Dendritic cell treated with granulocyte-macrophage colony-stimulating factor and Interleukin-4, amounts not matched to agents 40 ng/mL and 50 ng/mL, for 4 days (primary cell): ENCODE measurements around the gene PTPN3.

Source experiments
- H3K27ac Mint-ChIP-seq: one replicate; pipeline ENCODE4 v1.8.0; 2022; ENCODE audit warnings: mild to moderate bottlenecking, mixed read lengths
- H3K27me3 Mint-ChIP-seq: one replicate; pipeline ENCODE4 v1.8.0; 2022; ENCODE audit warnings: mild to moderate bottlenecking, mixed read lengths
- H3K36me3 Mint-ChIP-seq: one replicate; pipeline ENCODE4 v1.8.0; 2022; ENCODE audit warnings: low read depth, mixed read lengths
- H3K4me1 Mint-ChIP-seq: one replicate; pipeline ENCODE4 v1.8.0; 2022; ENCODE audit warnings: low read depth, mixed read lengths
- H3K4me3 Mint-ChIP-seq: one replicate; pipeline ENCODE4 v1.8.0; 2022; ENCODE audit warnings: mild to moderate bottlenecking, moderate library complexity, mixed read lengths
- H3K9me3 Mint-ChIP-seq: one replicate; pipeline ENCODE4 v1.8.0; 2022; ENCODE audit warnings: mixed read lengths
- intact Hi-C: fragments of 100-400 bp; cut with micrococcal nuclease; formaldehyde crosslinking; loops from one replicate; pipeline ENCODE4 v1.15.0; 2022

PTPN3 gene

GRCh38 chr9:109496218-109496617 is 1.9 kb downstream of the PTPN3 start:
- no peak overlapping the region for H3K27ac Mint-ChIP-seq
- peaks cover 79% of the 10 kb centered on the region for H3K27me3 Mint-ChIP-seq
- H3K4me1 Mint-ChIP-seq, result no peaks in the 10 kb centered on the region
- H3K9me3 Mint-ChIP-seq, result no peaks in the 10 kb centered on the region
- no peak overlapping the region for H3K4me3 Mint-ChIP-seq
- no peaks in the 10 kb centered on the region for H3K36me3 Mint-ChIP-seq
- intact Hi-C loops, result no loop called here

GRCh38 chr9:109493648-109494047 is 4.5 kb downstream of the PTPN3 start:
- H3K27ac Mint-ChIP-seq, result no peak overlapping the region
- H3K9me3 Mint-ChIP-seq, result no peaks in the 10 kb centered on the region
- no peak overlapping the region for H3K4me3 Mint-ChIP-seq
- intact Hi-C loops, result no loop called here
- H3K36me3 Mint-ChIP-seq, result no peaks in the 10 kb centered on the region
- no peaks in the 10 kb centered on the region for H3K4me1 Mint-ChIP-seq
- peaks cover 66% of the 10 kb centered on the region for H3K27me3 Mint-ChIP-seq

GRCh38 chr9:109491590-109491989 is 6.5 kb downstream of the PTPN3 start:
- H3K36me3 Mint-ChIP-seq, result no peaks in the 10 kb centered on the region

GRCh38 chr9:109488791-109489492 is 9.2 kb downstream of the PTPN3 start:
- Mint-ChIP-seq H3K4me3 (no peak overlapping the region), H3K36me3 (no peaks in the 10 kb centered on the region), H3K9me3 (no peaks in the 10 kb centered on the region), H3K27ac (no peak overlapping the region), H3K4me1 (no peaks in the 10 kb centered on the region), H3K27me3 (peaks cover 55% of the 10 kb centered on the region)
- intact Hi-C loops, result no loop called here

More at GRCh38 chr9:109491590-109491989, 6.5 kb downstream of the PTPN3 start:
- Mint-ChIP-seq H3K9me3 (no peaks in the 10 kb centered on the region), H3K27me3 (peaks cover 61% of the 10 kb centered on the region), H3K4me1 (no peaks in the 10 kb centered on the region), H3K27ac (no peak overlapping the region), H3K4me3 (no peak overlapping the region)
- intact Hi-C loops, result no loop called here

GRCh38 chr9:109488351-109488750 is 9.8 kb downstream of the PTPN3 start:
- no peaks in the 10 kb centered on the region for H3K9me3 Mint-ChIP-seq
- peaks cover 53% of the 10 kb centered on the region for H3K27me3 Mint-ChIP-seq
- no peaks in the 10 kb centered on the region for H3K4me1 Mint-ChIP-seq
- intact Hi-C loops, result no loop called here
- H3K27ac Mint-ChIP-seq, result no peak overlapping the region
- H3K4me3 Mint-ChIP-seq, result no peak overlapping the region
- no peaks in the 10 kb centered on the region for H3K36me3 Mint-ChIP-seq

- no peaks in the 10 kb centered on the region for H3K36me3 Mint-ChIP-seq
- peaks cover 56% of the 10 kb centered on the region for H3K27me3 Mint-ChIP-seq
- H3K4me1 Mint-ChIP-seq, result no peaks in the 10 kb centered on the region
- H3K4me3 Mint-ChIP-seq, result no peak overlapping the region
- H3K27ac Mint-ChIP-seq, result no peak overlapping the region
- intact Hi-C loops, result no loop called here
- no peaks in the 10 kb centered on the region for H3K9me3 Mint-ChIP-seq
These were observed 10.9 kb downstream of the PTPN3 start for GRCh38 chr9:109487247-109487646.

- Mint-ChIP-seq H3K27me3 (peaks cover 63% of the 10 kb centered on the region), H3K36me3 (no peaks in the 10 kb centered on the region), H3K27ac (no peak overlapping the region), H3K9me3 (no peaks in the 10 kb centered on the region), H3K4me1 (no peaks in the 10 kb centered on the region), H3K4me3 (no peak overlapping the region)
- intact Hi-C loops, result no loop called here
These were observed 14.2 kb downstream of the PTPN3 start for GRCh38 chr9:109483744-109484429.

GRCh38 chr9:109482391-109482916 is 15.7 kb downstream of the PTPN3 start:
- H3K4me3 Mint-ChIP-seq, result no peak overlapping the region
- intact Hi-C loops, result no loop called here
- H3K9me3 Mint-ChIP-seq, result no peaks in the 10 kb centered on the region
- H3K27ac Mint-ChIP-seq, result no peak overlapping the region
- H3K27me3 Mint-ChIP-seq, result peaks cover 69% of the 10 kb centered on the region
- H3K36me3 Mint-ChIP-seq, result no peaks in the 10 kb centered on the region
- H3K4me1 Mint-ChIP-seq, result no peaks in the 10 kb centered on the region

GRCh38 chr9:109481856-109482255 is 16.3 kb downstream of the PTPN3 start:
- peaks cover 72% of the 10 kb centered on the region for H3K27me3 Mint-ChIP-seq
- H3K4me3 Mint-ChIP-seq, result no peak overlapping the region
- no peak overlapping the region for H3K27ac Mint-ChIP-seq
- intact Hi-C loops, result no loop called here
- H3K9me3 Mint-ChIP-seq, result no peaks in the 10 kb centered on the region
- H3K4me1 Mint-ChIP-seq, result no peaks in the 10 kb centered on the region
- H3K36me3 Mint-ChIP-seq, result no peaks in the 10 kb centered on the region

- intact Hi-C loops, result no loop called here
- H3K27me3 Mint-ChIP-seq, result peaks cover 74% of the 10 kb centered on the region
- H3K27ac Mint-ChIP-seq, result no peak overlapping the region
- H3K36me3 Mint-ChIP-seq, result no peaks in the 10 kb centered on the region
- no peaks in the 10 kb centered on the region for H3K9me3 Mint-ChIP-seq
- no peak overlapping the region for H3K4me3 Mint-ChIP-seq
- H3K4me1 Mint-ChIP-seq, result no peaks in the 10 kb centered on the region
These were observed 18.3 kb downstream of the PTPN3 start for GRCh38 chr9:109479822-109480221.

- intact Hi-C loops, result no loop called here
- H3K27ac Mint-ChIP-seq, result no peak overlapping the region
- peaks cover 76% of the 10 kb centered on the region for H3K27me3 Mint-ChIP-seq
- no peak overlapping the region for H3K4me3 Mint-ChIP-seq
- H3K9me3 Mint-ChIP-seq, result no peaks in the 10 kb centered on the region
- no peaks in the 10 kb centered on the region for H3K36me3 Mint-ChIP-seq
- H3K4me1 Mint-ChIP-seq, result no peaks in the 10 kb centered on the region
These were observed 19.3 kb downstream of the PTPN3 start for GRCh38 chr9:109478665-109479380.

- H3K27me3 Mint-ChIP-seq, result peaks cover 77% of the 10 kb centered on the region
- H3K4me1 Mint-ChIP-seq, result no peaks in the 10 kb centered on the region
- no peaks in the 10 kb centered on the region for H3K36me3 Mint-ChIP-seq
- H3K4me3 Mint-ChIP-seq, result no peak overlapping the region
- no peaks in the 10 kb centered on the region for H3K9me3 Mint-ChIP-seq
- intact Hi-C loops, result no loop called here
- no peak overlapping the region for H3K27ac Mint-ChIP-seq
These were observed 20.0 kb downstream of the PTPN3 start for GRCh38 chr9:109478051-109478563.

- Mint-ChIP-seq H3K9me3 (no peaks in the 10 kb centered on the region), H3K27ac (no peak overlapping the region), H3K36me3 (no peaks in the 10 kb centered on the region), H3K4me3 (no peak overlapping the region), H3K4me1 (no peaks in the 10 kb centered on the region), H3K27me3 (peaks cover 76% of the 10 kb centered on the region)
- intact Hi-C loops, result no loop called here
These were observed 20.7 kb downstream of the PTPN3 start for GRCh38 chr9:109477258-109478050.
